Measurements from ENCODE around the gene SYT6. TPM values are rescaled to one million over a fixed set of nuclear protein-coding genes. Genes with fewer than 3 reads are reported as not detected.

Gene SYT6
- total RNA-seq, 4 donors from 2014 or later, result 1.4 TPM; not detected in 3

DNA sequence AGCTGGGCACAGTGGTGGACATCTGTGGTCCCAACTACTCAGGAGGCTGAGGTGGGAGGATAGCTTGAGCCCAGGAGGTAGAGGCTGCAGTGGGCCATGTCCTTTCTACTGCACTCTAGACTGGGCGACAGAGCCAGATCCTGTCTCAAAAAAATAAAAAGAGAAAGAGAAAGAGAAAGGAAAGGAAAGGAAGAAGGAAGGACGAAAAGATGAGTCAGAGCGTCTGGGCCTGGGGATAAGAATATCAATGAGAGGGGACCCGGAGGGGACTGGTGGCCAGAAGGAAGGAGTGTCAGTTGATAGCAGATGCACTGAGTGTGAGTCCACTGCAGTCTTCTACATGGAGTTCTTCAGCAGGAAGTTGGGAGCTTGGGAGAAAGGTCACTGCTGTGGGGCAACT, 75.6 kb downstream of the SYT6 start:
- TF ChIP-seq, protein P1, sequence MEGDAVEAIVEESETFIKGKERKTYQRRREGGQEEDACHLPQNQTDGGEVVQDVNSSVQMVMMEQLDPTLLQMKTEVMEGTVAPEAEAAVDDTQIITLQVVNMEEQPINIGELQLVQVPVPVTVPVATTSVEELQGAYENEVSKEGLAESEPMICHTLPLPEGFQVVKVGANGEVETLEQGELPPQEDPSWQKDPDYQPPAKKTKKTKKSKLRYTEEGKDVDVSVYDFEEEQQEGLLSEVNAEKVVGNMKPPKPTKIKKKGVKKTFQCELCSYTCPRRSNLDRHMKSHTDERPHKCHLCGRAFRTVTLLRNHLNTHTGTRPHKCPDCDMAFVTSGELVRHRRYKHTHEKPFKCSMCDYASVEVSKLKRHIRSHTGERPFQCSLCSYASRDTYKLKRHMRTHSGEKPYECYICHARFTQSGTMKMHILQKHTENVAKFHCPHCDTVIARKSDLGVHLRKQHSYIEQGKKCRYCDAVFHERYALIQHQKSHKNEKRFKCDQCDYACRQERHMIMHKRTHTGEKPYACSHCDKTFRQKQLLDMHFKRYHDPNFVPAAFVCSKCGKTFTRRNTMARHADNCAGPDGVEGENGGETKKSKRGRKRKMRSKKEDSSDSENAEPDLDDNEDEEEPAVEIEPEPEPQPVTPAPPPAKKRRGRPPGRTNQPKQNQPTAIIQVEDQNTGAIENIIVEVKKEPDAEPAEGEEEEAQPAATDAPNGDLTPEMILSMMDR (IDR thresholded peaks at IDR 0.05), result no peak
- no peak for TF ChIP-seq POLR2A (IDR thresholded peaks at IDR 0.05)
- 77 to 81% methylated on average over 4 of the region's 4 CpGs for WGBS, 2 donors
- no peak overlapping the region for H3K27ac ChIP-seq
- H3K9me3 ChIP-seq, result no peaks in the 10 kb centered on the region
- no peaks in the 10 kb centered on the region for H3K27me3 ChIP-seq
- no peak for DNase-seq
- H3K4me1 ChIP-seq, result peaks cover 0 to 8% of the 10 kb centered on the region in 2 donors
- intact Hi-C loops (cut with DNase I), result no loop called here
- no peaks in the 10 kb centered on the region for H3K36me3 ChIP-seq
- H3K4me3 ChIP-seq (replicated peaks in 1 of 3), result no peak overlapping the region

DNA sequence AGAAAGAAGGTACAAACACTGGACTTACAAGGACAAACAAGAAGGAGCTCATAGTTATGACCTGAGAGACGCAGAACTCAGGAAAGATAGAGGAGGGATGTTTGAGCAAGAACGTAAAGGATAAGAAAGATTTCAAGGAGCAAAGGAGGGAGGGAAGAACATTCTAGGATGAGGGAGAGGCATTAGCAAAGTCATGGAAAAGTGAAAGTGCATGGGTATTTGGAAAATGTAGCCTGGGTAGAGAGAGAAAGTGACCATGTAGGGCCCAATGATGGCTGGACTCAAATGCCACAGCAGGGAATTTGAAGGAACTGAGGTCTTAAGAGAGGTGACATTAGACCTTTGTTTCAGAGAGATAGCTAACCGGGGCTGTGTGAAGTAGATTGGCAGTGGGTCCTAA, 76.5 kb downstream of the SYT6 start:
- intact Hi-C loops (cut with DNase I), result no loop called here
- Histone ChIP-seq H3K27ac (no peak overlapping the region), H3K4me3 (replicated peaks in 1 of 3) (no peak overlapping the region), H3K27me3 (no peaks in the 10 kb centered on the region), H3K4me1 (peaks cover 0 to 8% of the 10 kb centered on the region in 2 donors), H3K9me3 (no peaks in the 10 kb centered on the region), H3K36me3 (no peaks in the 10 kb centered on the region)
- no peak for DNase-seq
- WGBS, 2 donors, result 68 to 85% methylated on average over 3 of the region's 3 CpGs
- no peak for TF ChIP-seq POLR2A (IDR thresholded peaks at IDR 0.05)
- TF ChIP-seq, protein P1 (IDR thresholded peaks at IDR 0.05), result no peak

DNA sequence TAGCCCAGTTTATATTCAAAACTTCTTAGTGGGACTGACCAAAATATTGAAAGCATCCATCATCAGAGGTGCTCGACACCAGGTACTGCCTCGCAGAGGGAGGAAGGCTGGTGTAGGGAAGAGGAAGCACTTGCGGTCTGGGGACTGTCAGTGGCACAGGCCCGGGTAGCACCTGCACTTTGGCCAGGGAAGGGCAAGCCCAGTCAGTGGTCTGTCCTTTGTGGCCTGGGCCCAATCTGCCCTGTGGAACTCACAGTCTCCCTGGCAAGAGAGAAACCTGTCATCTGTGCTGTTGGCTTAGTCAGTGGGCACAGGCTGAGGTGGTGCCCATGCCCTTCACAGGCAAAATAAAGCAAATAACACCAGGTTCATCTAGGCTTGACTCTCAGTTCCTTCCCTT, 77.4 kb downstream of the SYT6 start:
- Histone ChIP-seq H3K4me3 (replicated peaks in 1 of 3) (no peak overlapping the region), H3K27me3 (no peaks in the 10 kb centered on the region), H3K4me1 (peaks cover 0 to 3% of the 10 kb centered on the region in 2 donors), H3K9me3 (no peaks in the 10 kb centered on the region), H3K36me3 (no peaks in the 10 kb centered on the region), H3K27ac (no peak overlapping the region)
- TF ChIP-seq, protein P1 (IDR thresholded peaks at IDR 0.05), result no peak
- intact Hi-C loops (cut with DNase I), result no loop called here
- 64 to 77% methylated on average over 2 to 4 of the region's 4 CpGs for WGBS, 2 donors
- no peak for DNase-seq

DNA sequence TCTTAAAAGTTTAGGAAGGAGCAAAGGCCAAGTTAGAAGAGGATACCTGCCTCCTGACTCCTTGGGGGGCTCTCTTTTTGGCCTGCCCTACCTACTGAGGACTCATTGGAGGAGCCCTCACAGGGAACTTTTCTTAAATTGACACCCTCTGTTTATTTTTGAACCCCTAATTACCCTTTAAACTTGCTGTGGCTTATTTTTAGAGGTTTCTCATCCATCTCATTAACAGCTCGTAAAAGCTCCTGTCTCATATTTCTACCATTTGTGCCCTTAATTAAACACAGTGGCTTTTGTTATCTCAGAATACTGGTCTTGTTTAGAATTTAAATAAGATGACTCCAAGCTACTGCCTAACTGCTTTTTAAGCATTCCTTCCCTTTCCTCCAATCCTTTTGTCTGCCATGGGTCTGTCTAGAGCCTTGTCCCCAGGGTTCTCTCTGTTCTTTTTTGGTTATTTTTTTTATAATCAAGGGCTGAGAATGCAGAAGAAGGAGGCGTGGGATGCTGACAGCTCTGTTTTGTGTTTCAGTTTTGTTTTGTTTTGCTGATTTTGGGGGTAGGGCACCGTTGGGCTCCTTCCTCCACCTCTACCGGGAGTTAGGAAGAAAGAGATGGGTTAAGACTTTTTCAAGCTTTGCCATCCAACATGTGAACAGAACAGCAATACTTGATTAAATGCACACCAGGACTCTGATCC, 78.0 kb downstream of the SYT6 start:
- TF ChIP-seq, protein P1 (IDR thresholded peaks at IDR 0.05), result no peak
- TF ChIP-seq POLR2A (IDR thresholded peaks at IDR 0.05), result no peak
- intact Hi-C loops (cut with DNase I), result no loop called here
- Histone ChIP-seq H3K27ac (no peak overlapping the region), H3K4me1 (no peaks in the 10 kb centered on the region), H3K36me3 (no peaks in the 10 kb centered on the region), H3K27me3 (no peaks in the 10 kb centered on the region), H3K4me3 (replicated peaks in 1 of 3) (no peak overlapping the region), H3K9me3 (no peaks in the 10 kb centered on the region)
- 53 to 62% methylated on average over 4 of the region's 4 CpGs for WGBS, 2 donors
- DNase-seq, result no peak

DNA sequence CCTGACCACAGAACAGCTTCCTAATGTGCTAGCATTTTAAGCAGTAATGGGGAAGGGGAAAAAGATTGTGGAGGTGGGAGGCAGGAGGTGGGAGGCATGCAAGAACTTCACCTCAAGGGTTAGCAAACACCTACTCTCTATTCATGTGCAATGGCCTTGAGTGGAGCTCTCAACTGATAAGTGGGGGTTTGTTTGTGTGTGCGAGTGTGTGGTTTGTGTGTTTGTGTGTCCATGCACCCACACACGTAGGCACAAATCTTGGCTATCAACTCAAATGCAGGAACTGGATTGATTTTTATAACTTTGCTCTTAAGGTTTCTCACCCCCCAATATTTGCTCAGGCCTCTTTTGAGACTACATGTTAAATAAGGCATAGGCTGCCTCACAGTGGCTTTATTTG, 78.6 kb downstream of the SYT6 start:
- Histone ChIP-seq H3K9me3 (no peaks in the 10 kb centered on the region), H3K27ac (no peak overlapping the region), H3K4me3 (replicated peaks in 1 of 3) (no peak overlapping the region), H3K36me3 (no peaks in the 10 kb centered on the region), H3K27me3 (no peaks in the 10 kb centered on the region), H3K4me1 (no peaks in the 10 kb centered on the region)
- no peak for TF ChIP-seq POLR2A (IDR thresholded peaks at IDR 0.05)
- TF ChIP-seq, protein P1 (IDR thresholded peaks at IDR 0.05), result no peak
- intact Hi-C loops (cut with DNase I), result no loop called here
- no peak for DNase-seq
- 67 to 73% methylated on average over 2 of the region's 2 CpGs for WGBS, 2 donors

All from thyroid gland (tissue), 4 donors.